H1 (cell line): ENCODE results near the gene UPK1B. TPM values are rescaled to one million over a fixed set of nuclear protein-coding genes. Genes with fewer than 3 reads are reported as not detected.

Experiments
- ATF2 ChIP-seq: IDR thresholded peaks from 2 replicates; pipeline ENCODE4 v1.6.1; 2012; ENCODE audit warnings: low read length, inconsistent platforms
- BACH1 ChIP-seq: IDR thresholded peaks from 2 replicates; pipeline ENCODE4 v1.6.1; 2012; ENCODE audit warnings: low read length, improper control_type of control experiment
- BRCA1 ChIP-seq: IDR thresholded peaks from 2 replicates; pipeline ENCODE4 v1.6.1; 2012; ENCODE audit warnings: low read depth, low read length, improper control_type of control experiment
- CHD2 ChIP-seq: IDR thresholded peaks from 2 replicates; pipeline ENCODE4 v1.6.1; 2012; ENCODE audit warnings: low read length, improper control_type of control experiment
- CHD7 ChIP-seq: fragments of 300-600 bp; sonication (generic); IDR thresholded peaks from 2 replicates; pipeline ENCODE4 v1.7.1; 2012; ENCODE audit warnings: low read length, moderate library complexity, mild to moderate bottlenecking, inconsistent platforms; ENCODE audit not compliant: insufficient replicate concordance
- CTBP2 ChIP-seq: IDR thresholded peaks from 2 replicates; pipeline ENCODE4 v1.7.0; 2011; ENCODE audit warnings: borderline replicate concordance, mild to moderate bottlenecking, moderate library complexity, mixed read lengths, low read length; ENCODE audit not compliant: insufficient read depth, insufficient read length
- MAX ChIP-seq: IDR thresholded peaks from 2 replicates; pipeline ENCODE4 v1.6.1; 2012; ENCODE audit warnings: inconsistent platforms
- SIRT6 ChIP-seq: IDR thresholded peaks from one replicate; pipeline ENCODE4 v1.7.1; 2012; ENCODE audit warnings: low read length, inconsistent platforms
- polyA plus RNA-seq, 7 experiments: library from polyadenylated mRNA; depleted of rRNA in 3 of 7; stranded (reverse) in 5 of 7; unstranded in 2 of 7; fragments of >200 nt in 5 of 7; fragments of 200-250 nt in 2 of 7; gene quantifications; 1 replicate in 5 of 7; 2 replicates in 1 of 7; 4 replicates in 1 of 7; pipeline versions ENCODE4 v1.2.1 to v1.2.3, GENCODE V29; 2011 to 2013; ENCODE audit warnings: missing spikeins in 2 of 7, mixed read lengths in 2 of 7
- total RNA-seq: library from RNA; stranded (reverse); fragmentation: NEBNext Ultra II Directional; extraction: Animal tissue kit (Norgen Biotek cat#: 25700); gene quantifications from 2 replicates; pipeline ENCODE4 v1.2.1, GENCODE V29; 2021

The UPK1B gene
- total and polyA plus RNA-seq, 2 of the 8 experiments (the other 6 are each of a cell fraction or from before 2014, with no cell fraction given) = 0.67 to 0.68 TPM

- no peak for TF ChIP-seq CHD7
- TF ChIP-seq CHD2 = no peak
- TF ChIP-seq BRCA1 = no peak
- TF ChIP-seq MAX = no peak
- no peak for TF ChIP-seq BACH1
- no peak for TF ChIP-seq ATF2
- TF ChIP-seq CTBP2 = no peak
- no peak for TF ChIP-seq SIRT6
Observed at GRCh38 chr3:119194237-119195150, 21.1 kb downstream of the UPK1B start (continued).
